Stimulated activated naive B cell treated with anti-CD40 and anti-IgM and Interleukin-4, amounts not matched to agents 10 μg/mL and 1 μg/mL and 100 μg/mL, for 72 hours (primary cell): ENCODE measurements around the gene POLD4.

ENCODE experiments used
- ATAC-seq, 2 donors: fragments of 150-1000 bp; cut with Tn5 transposase; replicated peaks; 2 replicates each; pipeline ENCODE4 v1.10.0; 2021; ENCODE audit warnings: moderate library complexity in 1 of 2
- DNase-seq: peaks from one replicate; pipeline ENCODE4 v3.0.0; 2021
- H3K27ac Mint-ChIP-seq: one replicate; pipeline ENCODE4 v1.8.0; 2022; ENCODE audit warnings: mild to moderate bottlenecking, mixed read lengths
- H3K27me3 Mint-ChIP-seq, 2 donors: one replicate each; pipeline ENCODE4 v1.8.0; 2022; ENCODE audit warnings: mixed read lengths in 2 of 2
- H3K36me3 Mint-ChIP-seq, 2 donors: one replicate each; pipeline ENCODE4 v1.8.0; 2022; ENCODE audit warnings: mixed read lengths in 2 of 2, mild to moderate bottlenecking in 1 of 2
- H3K4me1 Mint-ChIP-seq, 2 donors: one replicate each; pipeline ENCODE4 v1.8.0; 2022; ENCODE audit warnings: mixed read lengths in 2 of 2, mild to moderate bottlenecking in 1 of 2
- H3K4me3 Mint-ChIP-seq, 2 donors: one replicate each; pipeline ENCODE4 v1.8.0; 2022; ENCODE audit warnings: mild to moderate bottlenecking in 2 of 2, mixed read lengths in 2 of 2, moderate library complexity in 1 of 2
- H3K9me3 Mint-ChIP-seq, 2 donors: one replicate each; pipeline ENCODE4 v1.8.0; 2022; ENCODE audit warnings: mixed read lengths in 2 of 2, mild to moderate bottlenecking in 1 of 2

Gene POLD4

DNA sequence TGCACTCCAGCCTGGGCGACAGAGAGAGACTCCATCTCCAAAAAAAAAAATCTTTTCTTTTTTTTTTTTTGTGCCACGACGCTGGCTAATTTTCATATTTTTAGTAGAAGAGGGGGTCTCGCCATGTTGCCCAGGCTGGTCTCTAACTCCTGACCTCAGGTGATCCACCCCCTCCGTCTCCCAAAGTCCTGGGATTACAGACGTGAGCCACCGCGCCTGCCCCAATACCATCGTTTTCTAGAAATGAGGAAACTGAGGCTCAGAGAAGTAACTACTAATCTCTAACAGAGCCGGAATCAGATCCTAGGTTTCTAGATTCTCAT is 36.5 kb downstream of the POLD4 start:
- Mint-ChIP-seq H3K36me3 (no peaks in the 10 kb centered on the region), H3K27me3 (no peaks in the 10 kb centered on the region), H3K4me3 (peak overlapping the region; percentile 85 to 96), H3K27ac (peak overlapping the region; percentile 96), H3K4me1 (peaks cover 29 to 39% of the 10 kb centered on the region in 2 donors), H3K9me3 (no peaks in the 10 kb centered on the region)
- DNase-seq = no peak
- ATAC-seq = no peak

GRCh38 chr11:67315325-67315909 is 37.9 kb downstream of the POLD4 start:
- Mint-ChIP-seq H3K4me3 (peak overlapping the region; percentile 8 to 36), H3K27me3 (no peaks in the 10 kb centered on the region), H3K36me3 (peaks cover 0 to 3% of the 10 kb centered on the region in 2 donors), H3K4me1 (peaks cover 27 to 32% of the 10 kb centered on the region in 2 donors), H3K9me3 (no peaks in the 10 kb centered on the region), H3K27ac (peak overlapping the region; percentile 14)
- DNase-seq = no peak
- no peak for ATAC-seq

GRCh38 chr11:67314218-67314617 is 39.1 kb downstream of the POLD4 start:
- no peak overlapping the region for H3K4me3 Mint-ChIP-seq

DNA sequence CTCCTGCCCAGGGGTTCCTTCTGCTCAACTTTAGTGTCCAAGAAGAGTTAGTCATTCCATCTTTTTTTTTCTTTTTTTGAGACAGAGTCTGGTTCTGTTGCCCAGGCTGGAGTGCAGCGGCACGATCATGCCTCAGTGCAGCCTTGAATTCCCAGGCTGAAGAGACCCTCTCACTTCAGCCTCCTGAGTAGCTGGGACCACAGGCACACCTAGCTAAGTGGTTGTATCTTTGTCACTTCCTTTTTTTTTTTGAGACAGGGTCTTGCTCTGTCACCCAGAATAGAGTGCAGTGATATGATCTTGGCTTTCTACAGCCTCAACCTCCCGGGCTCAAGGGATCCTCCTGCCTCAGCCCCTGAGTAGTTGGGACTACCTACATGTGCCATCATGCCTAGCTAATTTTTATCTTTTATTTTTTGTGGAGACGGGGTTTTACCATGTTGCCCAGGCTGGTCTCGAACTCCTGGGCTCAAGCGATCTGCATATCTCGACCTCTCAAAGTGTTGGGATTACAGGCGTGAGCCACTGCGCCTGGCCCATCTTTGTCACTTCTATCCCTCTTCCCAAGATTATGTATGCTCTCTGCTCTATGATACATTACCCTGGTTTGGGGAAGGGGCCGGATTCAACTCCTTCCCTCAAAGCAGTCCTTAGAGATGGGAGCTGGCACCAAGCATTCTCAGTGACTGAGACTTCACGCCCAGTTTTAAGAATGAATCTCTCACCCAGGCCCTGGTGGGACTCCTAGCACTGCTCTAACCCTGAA is 40.0 kb downstream of the POLD4 start:
- H3K27me3 Mint-ChIP-seq = no peaks in the 10 kb centered on the region
- peaks cover 0 to 3% of the 10 kb centered on the region in 2 donors for H3K36me3 Mint-ChIP-seq
- peak overlapping the region; percentile 84 for H3K27ac Mint-ChIP-seq
- H3K4me1 Mint-ChIP-seq = peaks cover 21 to 22% of the 10 kb centered on the region in 2 donors
- ATAC-seq (no peak), DNase-seq (no peak)
- no peak overlapping the region for H3K4me3 Mint-ChIP-seq
- H3K9me3 Mint-ChIP-seq = no peaks in the 10 kb centered on the region

More at GRCh38 chr11:67314218-67314617, 39.1 kb downstream of the POLD4 start:
- no peaks in the 10 kb centered on the region for H3K27me3 Mint-ChIP-seq
- no peaks in the 10 kb centered on the region for H3K9me3 Mint-ChIP-seq
- ATAC-seq (no peak), DNase-seq (no peak)
- peaks cover 27 to 29% of the 10 kb centered on the region in 2 donors for H3K4me1 Mint-ChIP-seq
- H3K27ac Mint-ChIP-seq = peak overlapping the region; percentile 0
- H3K36me3 Mint-ChIP-seq = peaks cover 0 to 3% of the 10 kb centered on the region in 2 donors

DNA sequence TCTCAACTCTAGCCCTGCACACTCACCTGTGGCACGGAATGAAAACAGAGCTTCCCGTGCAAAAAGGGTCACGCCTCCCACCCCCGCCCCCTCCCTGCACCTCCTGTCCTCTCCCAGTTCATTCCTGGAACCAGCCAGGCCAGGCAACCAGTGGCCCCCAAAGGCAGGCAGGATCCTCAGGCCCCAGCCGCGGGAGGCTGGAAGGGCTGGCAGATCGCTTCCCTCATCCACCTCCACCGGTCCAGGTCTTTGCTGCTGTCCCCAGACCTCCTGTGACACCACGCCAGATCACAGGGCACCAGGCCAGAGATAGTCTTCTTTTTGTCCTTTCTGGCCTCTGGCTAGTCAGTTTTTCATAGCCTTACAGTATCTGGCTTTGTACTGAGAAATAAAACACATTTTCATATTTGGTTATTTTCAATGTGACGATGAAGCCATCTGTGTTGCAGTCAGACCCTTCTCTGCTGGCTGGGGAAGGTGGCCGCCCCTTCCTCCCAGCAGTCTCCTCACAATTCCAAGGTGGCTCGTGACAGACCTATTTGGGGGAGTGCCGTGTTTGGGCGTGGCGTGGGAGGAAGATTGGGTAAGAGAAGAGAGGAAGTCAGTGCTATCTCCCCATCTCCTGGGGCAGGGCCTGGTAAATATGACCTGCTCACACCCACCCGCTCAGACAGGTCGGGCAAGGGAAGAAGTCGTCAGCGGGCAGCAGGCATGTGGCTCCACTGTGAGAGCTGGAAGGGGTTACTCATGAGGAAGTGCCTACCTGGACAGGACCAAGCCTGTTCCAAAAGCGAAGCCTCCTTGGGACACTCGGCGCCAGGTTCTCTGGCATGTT is 40.9 kb downstream of the POLD4 start:
- no peaks in the 10 kb centered on the region for H3K27me3 Mint-ChIP-seq
- H3K9me3 Mint-ChIP-seq = no peaks in the 10 kb centered on the region
- H3K27ac Mint-ChIP-seq = no peak overlapping the region
- H3K36me3 Mint-ChIP-seq = peaks cover 0 to 3% of the 10 kb centered on the region in 2 donors
- H3K4me3 Mint-ChIP-seq = no peak overlapping the region
- peaks cover 20% of the 10 kb centered on the region in 2 donors for H3K4me1 Mint-ChIP-seq
- no peak for DNase-seq
- ATAC-seq = no peak

- peak overlapping the region; percentile 9 for H3K27ac Mint-ChIP-seq
- no peaks in the 10 kb centered on the region for H3K27me3 Mint-ChIP-seq
- H3K4me1 Mint-ChIP-seq = peaks cover 20% of the 10 kb centered on the region in 2 donors
- DNase-seq = no peak
- H3K36me3 Mint-ChIP-seq = peaks cover 0 to 3% of the 10 kb centered on the region in 2 donors
- H3K4me3 Mint-ChIP-seq = no peak overlapping the region
- H3K9me3 Mint-ChIP-seq = no peaks in the 10 kb centered on the region
- ATAC-seq = no peak
Measured at GRCh38 chr11:67311556-67312082, 41.7 kb downstream of the POLD4 start.

- Mint-ChIP-seq H3K27me3 (no peaks in the 10 kb centered on the region), H3K36me3 (peaks cover 0 to 3% of the 10 kb centered on the region in 2 donors), H3K9me3 (no peaks in the 10 kb centered on the region), H3K4me1 (peaks cover 20% of the 10 kb centered on the region in 2 donors), H3K4me3 (no peak overlapping the region), H3K27ac (no peak overlapping the region)
- ATAC-seq (no peak), DNase-seq (no peak)
Measured at GRCh38 chr11:67311051-67311555, 42.2 kb downstream of the POLD4 start.

DNA sequence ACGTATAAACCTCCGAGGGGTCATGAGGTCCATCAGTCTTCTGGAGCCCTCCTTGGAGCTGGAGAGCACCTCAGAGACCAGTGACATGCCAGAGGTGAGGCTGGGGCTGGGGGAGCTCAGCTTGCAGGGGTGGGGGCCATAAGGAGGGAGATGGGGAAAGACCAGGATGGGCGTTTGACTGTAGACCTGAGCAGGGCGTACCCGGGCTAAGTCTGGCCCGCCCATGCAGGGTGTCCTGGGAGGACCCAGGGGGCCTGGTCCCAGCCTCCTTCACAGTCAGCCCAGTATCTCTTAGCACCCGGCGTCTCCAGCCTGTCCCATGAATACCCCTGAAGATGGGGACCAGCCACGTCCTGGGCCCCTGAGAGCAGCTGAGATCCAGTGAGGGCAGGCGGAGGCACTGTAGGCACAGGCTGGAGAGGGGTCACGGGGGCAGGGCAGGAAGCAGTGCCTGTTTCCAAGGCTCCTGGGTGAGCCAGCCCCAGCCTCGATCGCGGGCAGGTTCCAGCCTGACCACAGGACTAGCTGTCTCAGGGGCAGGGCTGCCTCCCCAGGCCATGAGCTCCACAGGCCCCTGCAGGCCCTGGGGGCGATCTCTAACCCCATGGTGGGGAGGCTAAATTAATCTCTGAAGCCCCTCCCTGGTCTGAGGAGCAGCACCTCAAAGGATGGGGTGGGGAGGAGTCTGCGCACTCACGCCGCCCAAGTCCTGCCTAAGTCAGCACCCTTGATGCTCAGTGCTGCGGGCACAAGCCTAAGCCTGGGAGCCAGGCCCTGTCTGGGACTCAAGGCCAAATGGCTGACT is 42.9 kb downstream of the POLD4 start:
- H3K4me1 Mint-ChIP-seq = peaks cover 19 to 20% of the 10 kb centered on the region in 2 donors
- no peak overlapping the region for H3K4me3 Mint-ChIP-seq
- peaks cover 0 to 3% of the 10 kb centered on the region in 2 donors for H3K36me3 Mint-ChIP-seq
- H3K27me3 Mint-ChIP-seq = no peaks in the 10 kb centered on the region
- DNase-seq (no peak), ATAC-seq (no peak)
- no peak overlapping the region for H3K27ac Mint-ChIP-seq
- H3K9me3 Mint-ChIP-seq = no peaks in the 10 kb centered on the region

DNA sequence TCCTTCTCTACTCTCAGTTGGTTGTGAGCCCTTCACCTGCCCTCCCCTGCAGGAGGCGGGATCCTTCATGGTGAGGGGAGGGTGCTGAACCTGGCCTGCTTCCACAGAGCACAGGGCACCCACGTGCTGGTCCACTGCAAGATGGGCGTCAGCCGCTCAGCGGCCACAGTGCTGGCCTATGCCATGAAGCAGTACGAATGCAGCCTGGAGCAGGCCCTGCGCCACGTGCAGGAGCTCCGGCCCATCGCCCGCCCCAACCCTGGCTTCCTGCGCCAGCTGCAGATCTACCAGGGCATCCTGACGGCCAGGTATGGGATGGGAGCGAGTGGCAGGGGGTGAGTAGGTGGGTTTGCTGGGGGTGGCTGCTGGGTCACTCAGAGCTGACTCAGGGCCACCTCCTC is 43.7 kb downstream of the POLD4 start:
- peaks cover 18 to 20% of the 10 kb centered on the region in 2 donors for H3K4me1 Mint-ChIP-seq
- no peaks in the 10 kb centered on the region for H3K9me3 Mint-ChIP-seq
- no peak for ATAC-seq
- H3K36me3 Mint-ChIP-seq = peaks cover 0 to 3% of the 10 kb centered on the region in 2 donors
- H3K4me3 Mint-ChIP-seq = no peak overlapping the region
- H3K27ac Mint-ChIP-seq = no peak overlapping the region
- H3K27me3 Mint-ChIP-seq = no peaks in the 10 kb centered on the region
- DNase-seq = no peak

- Mint-ChIP-seq H3K36me3 (peaks cover 0 to 3% of the 10 kb centered on the region in 2 donors), H3K27ac (no peak overlapping the region), H3K9me3 (no peaks in the 10 kb centered on the region), H3K27me3 (no peaks in the 10 kb centered on the region), H3K4me3 (no peak overlapping the region), H3K4me1 (peaks cover 16 to 20% of the 10 kb centered on the region in 2 donors)
- DNase-seq = no peak
- ATAC-seq = no peak
Measured at GRCh38 chr11:67309166-67309565, 44.2 kb downstream of the POLD4 start.

GRCh38 chr11:67308031-67308866 is 45.1 kb downstream of the POLD4 start:
- peaks cover 12 to 16% of the 10 kb centered on the region in 2 donors for H3K4me1 Mint-ChIP-seq

GRCh38 chr11:67307545-67308001 is 45.8 kb downstream of the POLD4 start:
- H3K27ac Mint-ChIP-seq = peak overlapping the region; percentile 9
- DNase-seq = no peak
- no peaks in the 10 kb centered on the region for H3K9me3 Mint-ChIP-seq
- no peaks in the 10 kb centered on the region for H3K27me3 Mint-ChIP-seq
- ATAC-seq = no peak
- peaks cover 7 to 13% of the 10 kb centered on the region in 2 donors for H3K4me1 Mint-ChIP-seq
- no peak overlapping the region for H3K4me3 Mint-ChIP-seq
- peaks cover 1 to 7% of the 10 kb centered on the region in 2 donors for H3K36me3 Mint-ChIP-seq

More at GRCh38 chr11:67308031-67308866, 45.1 kb downstream of the POLD4 start:
- H3K4me3 Mint-ChIP-seq = no peak overlapping the region
- no peaks in the 10 kb centered on the region for H3K9me3 Mint-ChIP-seq
- ATAC-seq (no peak), DNase-seq (no peak)
- peaks cover 0 to 3% of the 10 kb centered on the region in 2 donors for H3K36me3 Mint-ChIP-seq
- H3K27ac Mint-ChIP-seq = no peak overlapping the region
- H3K27me3 Mint-ChIP-seq = no peaks in the 10 kb centered on the region
